ENCODE results near the gene VIPR2.

DNA sequence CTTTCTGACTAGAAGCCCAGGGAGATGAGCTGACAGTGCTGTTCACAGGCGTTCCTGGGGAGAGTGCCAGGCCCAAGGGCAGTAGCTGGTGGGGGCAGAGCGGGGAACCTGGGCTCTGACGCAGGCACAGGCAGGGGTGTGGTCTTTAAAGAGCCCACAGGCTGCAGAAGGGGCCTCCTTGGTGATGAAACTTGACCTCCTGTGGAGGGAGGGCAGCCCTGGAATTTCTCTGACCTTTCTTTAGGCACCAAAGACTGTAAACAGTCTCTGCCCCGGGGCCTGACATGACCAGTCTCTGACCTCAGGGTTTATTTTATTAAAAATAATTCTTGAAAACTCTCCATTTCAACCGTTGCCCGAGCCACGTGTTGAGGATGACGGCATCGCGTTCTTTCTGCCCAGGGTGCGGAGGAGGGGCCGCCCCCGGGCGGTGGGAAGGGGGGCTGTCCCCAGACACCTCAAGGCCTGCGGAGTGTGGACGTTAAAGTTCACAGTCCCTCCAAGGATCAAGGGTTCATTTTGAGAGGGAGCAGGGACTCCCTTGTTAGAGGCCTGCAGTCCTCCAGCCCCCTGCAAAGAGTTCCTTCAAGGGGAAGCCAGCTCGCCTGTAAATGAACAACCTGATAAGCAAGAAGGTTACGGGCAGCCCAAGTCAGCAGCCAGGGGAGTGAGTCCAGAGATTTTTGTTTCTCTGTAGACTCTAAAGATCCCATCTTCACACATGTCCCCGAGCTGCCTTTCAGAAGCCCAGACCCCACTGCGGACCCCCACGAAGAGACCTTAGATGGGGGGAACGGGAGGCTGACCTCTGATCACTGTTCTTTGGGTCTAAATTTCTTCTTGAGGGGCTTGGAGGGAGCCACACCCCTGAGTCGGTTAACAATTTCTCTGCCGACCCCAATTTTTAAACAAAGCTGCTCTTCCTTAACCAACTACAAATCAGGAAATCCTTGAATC is 128.9 kb downstream of the VIPR2 start:
- TF ChIP-seq, protein P1, sequence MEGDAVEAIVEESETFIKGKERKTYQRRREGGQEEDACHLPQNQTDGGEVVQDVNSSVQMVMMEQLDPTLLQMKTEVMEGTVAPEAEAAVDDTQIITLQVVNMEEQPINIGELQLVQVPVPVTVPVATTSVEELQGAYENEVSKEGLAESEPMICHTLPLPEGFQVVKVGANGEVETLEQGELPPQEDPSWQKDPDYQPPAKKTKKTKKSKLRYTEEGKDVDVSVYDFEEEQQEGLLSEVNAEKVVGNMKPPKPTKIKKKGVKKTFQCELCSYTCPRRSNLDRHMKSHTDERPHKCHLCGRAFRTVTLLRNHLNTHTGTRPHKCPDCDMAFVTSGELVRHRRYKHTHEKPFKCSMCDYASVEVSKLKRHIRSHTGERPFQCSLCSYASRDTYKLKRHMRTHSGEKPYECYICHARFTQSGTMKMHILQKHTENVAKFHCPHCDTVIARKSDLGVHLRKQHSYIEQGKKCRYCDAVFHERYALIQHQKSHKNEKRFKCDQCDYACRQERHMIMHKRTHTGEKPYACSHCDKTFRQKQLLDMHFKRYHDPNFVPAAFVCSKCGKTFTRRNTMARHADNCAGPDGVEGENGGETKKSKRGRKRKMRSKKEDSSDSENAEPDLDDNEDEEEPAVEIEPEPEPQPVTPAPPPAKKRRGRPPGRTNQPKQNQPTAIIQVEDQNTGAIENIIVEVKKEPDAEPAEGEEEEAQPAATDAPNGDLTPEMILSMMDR (conservative IDR thresholded peaks at IDR 0.05), result no peak
- TF ChIP-seq EZH2 (IDR thresholded peaks at IDR 0.05; ENCODE audit: low read depth), result no peak
